H1 (cell line): ENCODE measurements around the gene GK2.

Experiments used
- NRF1 ChIP-seq: IDR thresholded peaks from 2 replicates; pipeline ENCODE4 v1.6.1; 2011; ENCODE audit warnings: mild to moderate bottlenecking, low read depth, low read length, improper control_type of control experiment
- TF ChIP-seq, protein P1 (sequence below), 3 experiments: IDR thresholded peaks; 1 replicate in 2 of 3; 2 replicates in 1 of 3; pipeline versions ENCODE4 v1.5.1 to v1.6.1; 2011; ENCODE audit warnings: low read length in 3 of 3, mild to moderate bottlenecking in 3 of 3, inconsistent platforms in 2 of 3, low read depth in 1 of 3, moderate library complexity in 1 of 3; ENCODE audit not compliant: insufficient read depth in 1 of 3; ENCODE audit errors: control extremely low read depth in 1 of 3

DNA sequence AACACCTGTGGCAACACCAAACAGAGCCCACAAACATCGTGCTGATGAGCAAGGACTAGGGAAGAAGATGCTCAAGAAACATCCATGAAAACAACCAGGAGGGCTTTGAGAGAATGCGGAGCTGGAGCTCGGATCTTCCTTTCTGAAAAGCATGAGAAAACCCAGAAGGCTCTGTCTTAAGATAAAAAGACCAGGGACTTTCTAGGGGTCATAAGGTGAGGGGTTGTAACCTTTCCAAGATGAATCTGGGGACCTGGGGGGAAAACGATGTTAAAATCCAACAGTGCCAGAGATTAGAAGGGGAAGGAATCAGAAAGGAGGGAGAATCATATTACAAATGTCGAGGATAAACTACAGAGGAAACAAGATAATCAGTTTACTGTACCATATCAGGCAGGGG is 10.1 kb downstream of the GK2 start:
- no peak for TF ChIP-seq NRF1
- TF ChIP-seq, protein P1, sequence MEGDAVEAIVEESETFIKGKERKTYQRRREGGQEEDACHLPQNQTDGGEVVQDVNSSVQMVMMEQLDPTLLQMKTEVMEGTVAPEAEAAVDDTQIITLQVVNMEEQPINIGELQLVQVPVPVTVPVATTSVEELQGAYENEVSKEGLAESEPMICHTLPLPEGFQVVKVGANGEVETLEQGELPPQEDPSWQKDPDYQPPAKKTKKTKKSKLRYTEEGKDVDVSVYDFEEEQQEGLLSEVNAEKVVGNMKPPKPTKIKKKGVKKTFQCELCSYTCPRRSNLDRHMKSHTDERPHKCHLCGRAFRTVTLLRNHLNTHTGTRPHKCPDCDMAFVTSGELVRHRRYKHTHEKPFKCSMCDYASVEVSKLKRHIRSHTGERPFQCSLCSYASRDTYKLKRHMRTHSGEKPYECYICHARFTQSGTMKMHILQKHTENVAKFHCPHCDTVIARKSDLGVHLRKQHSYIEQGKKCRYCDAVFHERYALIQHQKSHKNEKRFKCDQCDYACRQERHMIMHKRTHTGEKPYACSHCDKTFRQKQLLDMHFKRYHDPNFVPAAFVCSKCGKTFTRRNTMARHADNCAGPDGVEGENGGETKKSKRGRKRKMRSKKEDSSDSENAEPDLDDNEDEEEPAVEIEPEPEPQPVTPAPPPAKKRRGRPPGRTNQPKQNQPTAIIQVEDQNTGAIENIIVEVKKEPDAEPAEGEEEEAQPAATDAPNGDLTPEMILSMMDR (IDR thresholded peaks at IDR 0.05; ENCODE audit: control extremely low read depth in 1 of 3, insufficient read depth in 1 of 3, low read depth in 1 of 3, low read length in 3 of 3), result no peak
